Superior temporal gyrus (tissue), 1 donor: ENCODE measurements around the gene NOTCH3.

ENCODE experiments used
- DNase-seq: peaks from one replicate; pipeline ENCODE4 v3.0.0-alpha.2; 2016; ENCODE audit errors: extremely low spot score

Gene NOTCH3

DNA sequence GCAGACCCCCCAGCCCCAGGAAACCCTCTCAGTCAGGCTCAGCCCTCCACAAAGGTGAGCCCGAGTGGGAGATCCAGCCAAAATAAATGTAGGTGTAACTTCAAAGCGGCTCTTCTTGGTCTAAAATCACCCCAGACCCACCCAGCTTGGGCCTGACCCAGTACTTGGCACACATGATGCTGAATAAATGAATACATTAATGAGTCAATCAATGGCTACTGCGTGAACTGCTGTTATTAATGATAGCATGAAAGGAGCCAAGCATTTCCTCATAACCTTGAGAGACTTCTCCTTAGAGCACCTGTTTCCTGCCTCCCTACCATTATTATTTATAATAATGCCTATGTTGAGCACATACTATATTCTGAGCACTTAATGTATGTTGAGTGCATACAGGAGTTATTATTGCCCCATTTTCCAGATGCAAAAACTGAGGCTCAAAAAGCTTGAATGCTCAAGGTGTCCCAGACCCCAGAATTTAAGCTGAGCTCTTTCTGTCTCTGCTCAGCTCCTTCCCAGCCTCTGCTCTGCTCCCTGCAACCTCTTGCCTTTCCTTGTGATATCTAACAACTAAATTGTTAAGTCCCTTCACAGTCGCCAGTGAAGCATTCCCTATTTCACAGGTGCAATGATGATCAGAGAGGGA lies 4.3 kb downstream of the NOTCH3 start:
- DNase-seq: no peak

GRCh38 chr19:15195371-15196334 lies 5.1 kb downstream of the NOTCH3 start:
- DNase-seq: no peak

DNA sequence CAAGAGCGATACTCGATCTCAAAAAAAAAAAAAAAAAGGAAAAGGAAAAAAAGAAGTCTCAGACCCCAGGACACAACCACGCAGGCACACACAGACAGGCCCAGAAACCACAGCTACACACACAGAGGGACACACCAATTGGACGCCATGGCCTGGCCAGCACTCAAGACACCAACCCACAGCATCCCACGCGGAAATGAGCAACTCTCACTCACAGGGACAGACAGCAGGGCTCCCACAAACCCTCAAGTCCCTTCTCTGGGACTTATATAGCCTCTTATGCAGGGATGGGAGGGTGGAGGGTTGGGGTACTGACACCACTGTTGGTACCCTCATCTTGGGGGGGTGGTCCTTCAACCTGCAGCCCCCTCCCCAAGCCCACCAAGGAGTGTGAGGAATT lies 5.9 kb downstream of the NOTCH3 start:
- peak; percentile 10 for DNase-seq

- no peak for DNase-seq
Observed at GRCh38 chr19:15191982-15192381, 8.8 kb downstream of the NOTCH3 start.

DNA sequence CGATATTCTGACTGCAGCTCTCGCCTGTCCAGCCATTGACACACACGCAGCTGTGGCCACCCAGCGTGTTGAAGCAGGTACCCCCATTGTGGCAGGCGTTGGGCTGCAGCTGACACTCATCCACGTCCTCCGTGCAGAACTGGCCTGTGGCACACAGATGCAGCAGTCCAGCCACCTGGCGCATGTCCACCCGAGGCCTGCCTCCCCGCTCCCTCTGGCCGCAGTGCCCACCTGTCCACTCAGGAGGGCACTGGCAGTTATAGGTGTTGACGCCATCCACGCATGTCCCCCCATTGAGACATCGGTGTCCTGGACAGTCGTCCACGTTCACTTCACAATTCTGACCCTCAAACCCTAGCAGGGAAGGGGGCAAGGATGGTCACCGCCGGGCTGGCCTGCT lies 9.3 kb downstream of the NOTCH3 start:
- no peak for DNase-seq

GRCh38 chr19:15188851-15189250 lies 11.9 kb downstream of the NOTCH3 start:
- no peak for DNase-seq

DNA sequence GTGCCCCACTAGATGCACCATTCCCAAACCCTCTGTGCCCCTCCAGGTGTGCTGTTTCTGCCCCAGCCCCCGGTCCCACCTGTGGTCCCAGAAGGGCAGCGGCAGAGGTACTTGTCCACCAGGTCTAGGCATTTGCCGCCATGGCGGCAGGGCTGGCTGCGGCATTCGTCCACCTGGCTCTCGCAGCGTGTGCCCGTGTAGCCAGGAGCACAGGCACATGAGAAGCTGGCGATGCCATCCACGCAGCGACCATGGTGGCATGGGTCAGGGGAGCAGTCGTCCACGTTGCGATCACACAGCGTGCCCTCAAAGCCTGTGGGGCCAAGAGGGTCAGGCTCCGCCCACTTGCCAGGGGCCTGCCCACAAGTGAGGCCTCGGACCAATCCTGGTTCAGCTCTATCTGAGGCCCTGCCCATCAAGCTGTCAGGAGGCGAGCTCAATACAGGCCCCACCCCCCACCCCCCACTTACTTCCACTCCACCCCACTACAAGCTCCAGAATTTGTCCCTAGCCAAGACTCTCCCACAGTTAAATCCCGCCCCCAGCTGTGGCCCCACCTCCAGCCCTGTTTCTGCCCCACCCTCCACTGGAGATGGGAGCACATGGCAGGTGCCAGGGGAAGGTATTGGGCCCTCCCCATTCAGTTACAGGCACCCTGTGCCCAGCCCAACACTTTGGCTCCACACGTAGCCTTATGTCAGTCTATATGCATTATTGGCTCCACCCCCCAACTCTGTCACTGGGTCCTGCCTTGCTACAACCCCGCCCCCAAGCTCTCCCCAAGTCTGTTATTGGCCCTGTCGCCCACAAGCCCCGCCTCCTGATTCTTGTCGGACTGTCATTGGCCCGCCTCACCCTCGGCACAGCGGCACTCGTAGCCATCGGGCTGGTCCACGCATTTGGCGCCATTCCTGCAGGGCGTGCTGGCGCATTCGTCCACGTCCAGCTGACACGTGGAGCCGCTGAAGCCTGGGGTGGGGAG lies 13.5 kb downstream of the NOTCH3 start:
- no peak for DNase-seq

GRCh38 chr19:15185188-15185587 lies 15.6 kb downstream of the NOTCH3 start:
- no peak for DNase-seq

GRCh38 chr19:15184776-15185175 lies 16.0 kb downstream of the NOTCH3 start:
- DNase-seq: no peak

- no peak for DNase-seq
Observed at GRCh38 chr19:15181394-15181793, 19.4 kb downstream of the NOTCH3 start.

- no peak for DNase-seq
Observed at GRCh38 chr19:15180451-15181390, 20.1 kb downstream of the NOTCH3 start.

DNA sequence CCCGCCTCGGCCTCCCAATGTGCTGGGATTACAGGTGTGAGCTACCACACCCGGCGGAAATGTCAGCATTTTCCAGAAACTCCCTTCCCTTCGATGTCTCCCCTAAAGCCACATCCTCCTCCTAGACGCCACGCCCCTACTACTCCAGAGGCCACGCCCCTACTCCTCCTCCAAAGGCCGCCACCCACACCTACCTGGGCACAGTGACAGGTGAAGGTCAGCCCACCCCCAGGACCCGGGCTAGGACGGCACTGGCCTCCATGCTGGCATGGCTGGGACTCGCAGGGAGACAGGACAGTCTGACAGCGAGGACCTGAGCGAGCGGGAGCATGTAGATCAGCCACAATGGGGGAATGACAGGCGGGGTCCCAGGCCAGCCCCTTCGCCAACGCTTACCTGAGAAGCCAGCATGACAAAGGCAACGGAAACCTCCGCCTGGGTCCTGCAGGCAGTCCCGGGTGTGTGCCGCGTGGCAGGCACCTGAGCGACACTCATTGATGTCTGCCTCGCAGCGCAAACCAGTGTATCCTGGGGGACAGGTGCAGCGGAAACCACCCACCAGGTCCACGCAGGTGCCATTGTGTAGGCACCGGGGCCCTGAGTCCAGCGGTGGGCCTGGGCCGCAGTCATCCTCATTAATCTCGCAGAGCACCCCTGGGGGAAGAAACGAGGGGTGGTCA lies 22.0 kb downstream of the NOTCH3 start:
- no peak for DNase-seq

GRCh38 chr19:15177269-15178116 lies 23.3 kb downstream of the NOTCH3 start:
- peak; percentile 74 for DNase-seq

GRCh38 chr19:15175609-15176008 lies 25.2 kb downstream of the NOTCH3 start:
- DNase-seq: no peak

GRCh38 chr19:15173746-15174404 lies 26.9 kb downstream of the NOTCH3 start:
- DNase-seq: no peak

GRCh38 chr19:15170345-15170744 lies 30.4 kb downstream of the NOTCH3 start:
- no peak for DNase-seq

- no peak for DNase-seq
Observed at GRCh38 chr19:15169541-15170285, 31.1 kb downstream of the NOTCH3 start.

DNA sequence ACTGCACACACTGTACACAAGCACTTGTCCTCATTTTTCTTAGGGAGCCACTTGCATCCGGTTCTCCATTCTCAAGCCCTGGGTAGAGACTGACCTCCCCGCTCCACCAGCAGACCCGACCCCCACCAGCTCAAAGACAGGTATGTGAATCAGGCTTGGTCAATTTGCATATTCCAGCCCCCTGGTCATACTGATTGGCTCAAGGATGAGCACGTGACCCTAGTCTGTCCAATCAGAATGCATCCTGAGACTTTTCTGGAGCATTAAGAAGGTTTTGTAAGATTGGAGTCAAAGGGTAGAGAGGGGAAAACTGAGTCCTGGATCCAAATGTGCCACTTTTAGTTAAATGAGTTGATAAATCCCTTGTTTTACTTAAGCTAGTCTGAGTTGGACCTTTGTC lies 34.1 kb downstream of the NOTCH3 start:
- DNase-seq: no peak
